Stomach (tissue), 9 donors: Measurements from ENCODE around the gene SPG7. TPM values are rescaled to one million over a fixed set of nuclear protein-coding genes. Genes with fewer than 3 reads are reported as not detected.
"Not testable (repeated sequence)": the region's sequence is repeated elsewhere in the genome, so short reads cannot be mapped to it uniquely, and the experiment has no call there.

Experiments
- DNase-seq, 2 donors: peaks; one replicate each; pipeline versions ENCODE4 v3.0.0 to v3.0.0-alpha.2; 2013 to 2019
- H3K27ac ChIP-seq, 5 donors: fragments of 200-600 bp in 4 of 5; sonication (generic) in 4 of 5; one replicate each; pipeline ENCODE4 v1.5.1; 2013 to 2019; ENCODE audit warnings: mild to moderate bottlenecking in 1 of 5, moderate library complexity in 1 of 5
- H3K27me3 ChIP-seq, 3 donors: fragments of 200-600 bp; sonication (generic); one replicate each; pipeline ENCODE4 v1.5.1; 2017 to 2019; ENCODE audit warnings: mixed run types in 1 of 3
- H3K36me3 ChIP-seq, 4 donors: fragments of 200-600 bp; sonication (generic); 1 replicate in 3 of 4; 2 replicates in 1 of 4; pipeline ENCODE4 v1.5.1; 2016 to 2019
- H3K4me1 ChIP-seq, 4 donors: fragments of 200-600 bp; sonication (generic); one replicate each; pipeline ENCODE4 v1.5.1; 2016 to 2019
- H3K4me3 ChIP-seq, 4 donors: fragments of 200-600 bp; sonication (generic) in 3 of 4; one replicate each; pipeline ENCODE4 v1.5.1; 2016 to 2019; ENCODE audit warnings: mild to moderate bottlenecking in 1 of 4
- H3K9me3 ChIP-seq, 4 donors: fragments of 200-600 bp; sonication (generic); one replicate each; pipeline ENCODE4 v1.5.1; 2016 to 2019
- EP300 ChIP-seq: sonication (generic); formaldehyde crosslinking; IDR thresholded peaks from one replicate; pipeline ENCODE4 v1.6.1; 2017; ENCODE audit warnings: antibody characterized with exemption
- POLR2A ChIP-seq, 4 donors: fragments of 450-650 bp; IDR thresholded peaks; one replicate each; pipeline ENCODE4 v1.6.1; 2016; ENCODE audit warnings: antibody characterized with exemption in 4 of 4, control low read depth in 2 of 4, mild to moderate bottlenecking in 1 of 4, moderate library complexity in 1 of 4
- POLR2AphosphoS5 ChIP-seq, 3 donors: sonication (generic); formaldehyde crosslinking; IDR thresholded peaks; one replicate each; pipeline ENCODE4 v1.6.1; 2016; ENCODE audit warnings: antibody characterized with exemption in 3 of 3
- WGBS, 5 donors: extraction: QIAGEN DNeasy Blood & Tissue Kit in 3 of 5; methylation state at CpG; one replicate each; pipeline versions ENCODE4 v1.1.5 to v1.1.7; 2013 to 2018; 5-methylcytosine and 5-hydroxymethylcytosine counted together
- intact Hi-C: fragments of 100-400 bp; cut with DNase I; formaldehyde crosslinking; loops from one replicate; pipeline ENCODE4 v1.15.1; 2023; ENCODE audit warnings: low total_unique reads
- polyA plus RNA-seq, 3 donors: library from polyadenylated mRNA; stranded (reverse); fragments of 200-250 nt; gene quantifications; one replicate each; pipeline ENCODE4 v1.2.3, GENCODE V29; 2013
- total RNA-seq, 5 donors: library from RNA; depleted of rRNA; stranded (reverse); fragments of >200 nt; gene quantifications; one replicate each; pipeline versions ENCODE4 v1.1.0 to v1.2.3, GENCODE V29; 2014 to 2016
- TF ChIP-seq, protein P1 (sequence below), 7 experiments: fragments of 450-650 bp in 4 of 7; fragments of 200-600 bp in 3 of 7; sonication (generic) in 3 of 7; IDR thresholded peaks; one replicate each; pipeline ENCODE4 v1.5.1; 2016 to 2019; ENCODE audit warnings: antibody characterized with exemption in 7 of 7, control low read depth in 2 of 7, mild to moderate bottlenecking in 1 of 7
- donor health status: healthy with polysubstance abuse.
- donor health status: Bipolar disorder and iron deficiency.
- donor health status: healthy.

SPG7 gene
- total and polyA plus RNA-seq, 8 donors, result 30.0 to 363 (median 157) TPM

DNA sequence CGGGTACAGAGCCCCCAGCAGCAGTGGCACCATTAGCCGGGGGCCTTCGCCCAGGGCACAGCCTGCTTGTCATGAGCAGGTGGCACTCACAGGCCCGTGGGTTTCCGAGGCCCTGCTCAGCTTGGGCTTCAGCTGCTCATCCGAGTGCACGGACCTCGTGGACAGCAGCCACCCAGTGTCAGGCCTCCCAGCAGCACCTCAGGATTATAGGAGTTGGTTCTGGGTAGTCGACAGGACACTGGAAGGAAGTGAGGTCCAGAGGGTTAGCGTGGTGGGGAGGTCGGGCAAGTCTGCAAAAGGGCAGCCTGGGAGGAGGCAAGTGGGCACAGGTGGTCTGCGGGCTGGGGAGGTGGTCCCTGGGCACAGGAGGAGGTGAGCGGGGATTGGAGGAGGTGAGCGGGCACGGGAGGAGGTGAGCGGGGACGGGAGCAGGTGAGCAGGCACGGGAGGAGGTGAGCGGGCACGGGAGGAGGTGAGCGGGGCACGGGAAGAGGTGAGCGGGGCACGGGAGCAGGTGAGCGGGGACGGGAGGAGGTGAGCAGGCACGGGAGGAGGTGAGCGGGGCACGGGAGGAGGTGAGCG is 62.2 kb downstream of the SPG7 start:
- no peak for TF ChIP-seq EP300
- TF ChIP-seq, protein P1, sequence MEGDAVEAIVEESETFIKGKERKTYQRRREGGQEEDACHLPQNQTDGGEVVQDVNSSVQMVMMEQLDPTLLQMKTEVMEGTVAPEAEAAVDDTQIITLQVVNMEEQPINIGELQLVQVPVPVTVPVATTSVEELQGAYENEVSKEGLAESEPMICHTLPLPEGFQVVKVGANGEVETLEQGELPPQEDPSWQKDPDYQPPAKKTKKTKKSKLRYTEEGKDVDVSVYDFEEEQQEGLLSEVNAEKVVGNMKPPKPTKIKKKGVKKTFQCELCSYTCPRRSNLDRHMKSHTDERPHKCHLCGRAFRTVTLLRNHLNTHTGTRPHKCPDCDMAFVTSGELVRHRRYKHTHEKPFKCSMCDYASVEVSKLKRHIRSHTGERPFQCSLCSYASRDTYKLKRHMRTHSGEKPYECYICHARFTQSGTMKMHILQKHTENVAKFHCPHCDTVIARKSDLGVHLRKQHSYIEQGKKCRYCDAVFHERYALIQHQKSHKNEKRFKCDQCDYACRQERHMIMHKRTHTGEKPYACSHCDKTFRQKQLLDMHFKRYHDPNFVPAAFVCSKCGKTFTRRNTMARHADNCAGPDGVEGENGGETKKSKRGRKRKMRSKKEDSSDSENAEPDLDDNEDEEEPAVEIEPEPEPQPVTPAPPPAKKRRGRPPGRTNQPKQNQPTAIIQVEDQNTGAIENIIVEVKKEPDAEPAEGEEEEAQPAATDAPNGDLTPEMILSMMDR (IDR thresholded peaks at IDR 0.05), result no peak
- TF ChIP-seq POLR2A (IDR thresholded peaks at IDR 0.05), result no peak
- intact Hi-C loops, result loop anchor here (10.0 kb wide), 1 partner anchor 74 kb away; no protein-coding TSS in a partner anchor
- WGBS, 5 donors, result 75 to 82% (median 81%) methylated on average over 25 to 30 of the region's 30 CpGs
- no peak for DNase-seq
- no peaks in the 10 kb centered on the region for H3K9me3 ChIP-seq
- peaks cover 21 to 32% (median 24%) of the 10 kb centered on the region in 4 donors for H3K4me1 ChIP-seq
- H3K4me3 ChIP-seq, result no peak overlapping the region
- peaks cover 0 to 4% (median 0%) of the 10 kb centered on the region in 4 donors for H3K36me3 ChIP-seq
- peaks cover 16 to 71% (median 26%) of the 10 kb centered on the region in 3 donors for H3K27me3 ChIP-seq
- H3K27ac ChIP-seq, result no peak overlapping the region

DNA sequence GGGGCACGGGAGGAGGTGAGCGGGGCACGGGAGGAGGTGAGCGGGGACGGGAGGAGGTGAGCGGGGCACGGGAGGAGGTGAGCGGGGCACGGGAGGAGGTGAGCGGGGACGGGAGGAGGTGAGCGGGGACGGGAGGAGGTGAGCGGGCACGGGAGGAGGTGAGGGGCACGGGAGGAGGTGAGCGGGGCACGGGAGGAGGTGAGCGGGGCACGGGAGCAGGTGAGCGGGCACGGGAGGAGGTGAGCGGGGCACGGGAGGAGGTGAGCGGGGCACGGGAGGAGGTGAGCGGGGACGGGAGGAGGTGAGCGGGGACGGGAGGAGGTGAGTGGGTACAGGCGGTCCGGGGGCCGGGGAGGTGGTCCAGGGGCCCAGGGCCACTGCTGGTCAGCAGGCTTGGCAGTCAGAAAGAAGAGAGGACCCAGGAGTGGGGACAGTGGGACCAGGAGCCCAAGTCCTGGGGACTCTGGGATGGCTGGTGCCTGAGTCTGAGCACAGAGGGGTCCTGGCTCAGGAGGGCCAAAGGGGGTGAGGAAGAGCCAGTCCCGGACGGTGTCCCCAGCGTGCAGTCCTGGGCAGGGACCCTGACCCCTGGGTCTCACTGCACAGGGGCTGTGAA is 62.9 kb downstream of the SPG7 start:
- intact Hi-C loops, result loop anchor here (10.0 kb wide), 1 partner anchor 74 kb away; no protein-coding TSS in a partner anchor
- H3K27me3 ChIP-seq, result peaks cover 20 to 77% (median 31%) of the 10 kb centered on the region in 3 donors

DNA sequence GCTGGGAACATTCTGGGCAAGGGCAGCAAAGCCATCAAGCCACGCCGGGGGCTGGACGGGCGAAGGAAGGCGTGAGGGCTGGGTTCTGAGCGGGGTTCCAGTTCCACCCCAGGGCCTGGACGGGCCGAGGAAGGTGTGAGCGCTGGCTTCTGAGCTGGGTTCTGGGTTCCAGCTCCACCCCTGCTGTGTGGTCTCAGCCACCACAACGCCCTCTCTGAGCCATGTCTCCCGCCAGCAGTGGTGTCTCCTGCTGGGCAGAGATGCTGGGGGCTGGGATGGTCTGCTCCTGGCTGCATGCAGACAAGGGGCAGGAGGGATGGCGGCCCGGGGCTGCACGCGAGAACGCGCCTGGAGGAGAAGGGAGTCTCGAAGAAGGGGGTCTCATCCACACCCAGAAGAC is 63.4 kb downstream of the SPG7 start:
- intact Hi-C loops, result loop anchor here (10.0 kb wide), 1 partner anchor 73 kb away; no protein-coding TSS in a partner anchor
- DNase-seq, result no peak
- H3K9me3 ChIP-seq, result no peaks in the 10 kb centered on the region
- H3K36me3 ChIP-seq, result peaks cover 0 to 4% (median 0%) of the 10 kb centered on the region in 4 donors
- H3K4me1 ChIP-seq, result peaks cover 20 to 31% (median 25%) of the 10 kb centered on the region in 4 donors
- WGBS, 5 donors, result 80 to 92% (median 85%) methylated on average over 18 of the region's 18 CpGs
- H3K27me3 ChIP-seq, result peaks cover 23 to 83% (median 37%) of the 10 kb centered on the region in 3 donors
- no peak for TF ChIP-seq POLR2AphosphoS5 (IDR thresholded peaks at IDR 0.05)
- TF ChIP-seq EP300, result no peak
- TF ChIP-seq POLR2A (IDR thresholded peaks at IDR 0.05), result no peak
- TF ChIP-seq, protein P1 (IDR thresholded peaks at IDR 0.05), result no peak
- no peak overlapping the region for H3K27ac ChIP-seq
- no peak overlapping the region for H3K4me3 ChIP-seq

More for the DNA sequence above, 62.9 kb downstream of the SPG7 start:
- not testable (repeated sequence) for H3K36me3 ChIP-seq, DNase-seq, H3K4me3 ChIP-seq, H3K9me3 ChIP-seq, H3K27ac ChIP-seq
- WGBS, 5 donors, result 80 to 88% (median 81%) methylated on average over 10 to 36 of the region's 36 CpGs
- H3K4me1 ChIP-seq, result peaks cover 21 to 31% (median 23%) of the 10 kb centered on the region in 4 donors

DNA sequence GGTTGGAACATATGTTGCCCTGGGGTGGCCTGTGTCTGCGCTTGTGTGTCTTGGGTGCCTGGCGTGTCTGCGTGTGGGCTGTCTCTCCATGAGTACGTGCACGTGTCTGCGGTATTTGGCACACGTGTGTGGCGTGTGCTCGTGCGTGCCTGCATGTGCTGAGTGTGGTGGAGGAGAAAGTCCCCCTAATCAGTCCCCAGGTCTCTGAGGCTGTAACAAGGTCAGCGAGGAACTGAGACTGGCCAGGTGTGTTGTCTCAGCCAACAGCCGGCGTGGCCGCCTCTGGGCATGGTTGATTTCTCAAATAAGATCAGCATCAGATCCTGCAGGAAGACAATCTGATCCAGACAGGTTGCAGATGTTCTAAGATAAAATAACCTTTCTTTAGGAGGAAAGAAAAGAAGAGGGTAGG is 63.9 kb downstream of the SPG7 start:
- no peaks in the 10 kb centered on the region for H3K9me3 ChIP-seq
- peaks cover 0 to 4% (median 0%) of the 10 kb centered on the region in 4 donors for H3K36me3 ChIP-seq
- H3K27me3 ChIP-seq, result peaks cover 23 to 87% (median 41%) of the 10 kb centered on the region in 3 donors
- TF ChIP-seq, protein P1 (IDR thresholded peaks at IDR 0.05), result no peak
- no peak for TF ChIP-seq POLR2A (IDR thresholded peaks at IDR 0.05)
- no peak for TF ChIP-seq POLR2AphosphoS5 (IDR thresholded peaks at IDR 0.05)
- no peak for TF ChIP-seq EP300
- H3K4me3 ChIP-seq, result no peak overlapping the region
- peaks cover 20 to 31% (median 25%) of the 10 kb centered on the region in 4 donors for H3K4me1 ChIP-seq
- no peak overlapping the region for H3K27ac ChIP-seq
- peak in 1 of 2 donors; percentile 47 for DNase-seq
- intact Hi-C loops, result loop anchor here (10.0 kb wide), 1 partner anchor 73 kb away; no protein-coding TSS in a partner anchor
- 39 to 52% (median 43%) methylated on average over 14 of the region's 14 CpGs for WGBS, 5 donors
